GM19397 (cell line): ENCODE data around the gene PLB1.

Source experiments
- ATAC-seq: cut with Tn5 transposase; IDR thresholded peaks from one replicate; pipeline ENCODE4 v1.9.1; 2021; ENCODE audit warnings: mild to moderate bottlenecking, moderate library complexity; ENCODE audit not compliant: unreplicated experiment

The PLB1 gene

GRCh38 chr2:28496781-28497180, 921 bp downstream of the PLB1 start:
- ATAC-seq, result no peak

- ATAC-seq, result no peak
Measured at GRCh38 chr2:28497206-28497605, 1.3 kb downstream of the PLB1 start.

GRCh38 chr2:28499282-28499681, 3.4 kb downstream of the PLB1 start:
- no peak for ATAC-seq

- no peak for ATAC-seq
Measured at GRCh38 chr2:28505361-28505760, 9.5 kb downstream of the PLB1 start.

GRCh38 chr2:28506112-28506910, 10.5 kb downstream of the PLB1 start:
- no peak for ATAC-seq

- no peak for ATAC-seq
Measured at GRCh38 chr2:28507796-28508764, 12.2 kb downstream of the PLB1 start.

- ATAC-seq, result no peak
Measured at GRCh38 chr2:28509361-28509760, 13.5 kb downstream of the PLB1 start.

GRCh38 chr2:28510184-28510583, 14.3 kb downstream of the PLB1 start:
- no peak for ATAC-seq

- no peak for ATAC-seq
Measured at GRCh38 chr2:28511871-28512606, 16.2 kb downstream of the PLB1 start.

- no peak for ATAC-seq
Measured at GRCh38 chr2:28512607-28512965, 16.7 kb downstream of the PLB1 start.

- ATAC-seq, result no peak
Measured at GRCh38 chr2:28513097-28513496, 17.2 kb downstream of the PLB1 start.

GRCh38 chr2:28515176-28515751, 19.4 kb downstream of the PLB1 start:
- ATAC-seq, result no peak

GRCh38 chr2:28516430-28516829, 20.6 kb downstream of the PLB1 start:
- no peak for ATAC-seq

GRCh38 chr2:28516950-28517349, 21.1 kb downstream of the PLB1 start:
- no peak for ATAC-seq

GRCh38 chr2:28521663-28522062, 25.8 kb downstream of the PLB1 start:
- ATAC-seq, result no peak

- ATAC-seq, result no peak
Measured at GRCh38 chr2:28522481-28522880, 26.6 kb downstream of the PLB1 start.

- no peak for ATAC-seq
Measured at GRCh38 chr2:28523902-28524301, 28.0 kb downstream of the PLB1 start.

- no peak for ATAC-seq
Measured at GRCh38 chr2:28525481-28525880, 29.6 kb downstream of the PLB1 start.

GRCh38 chr2:28526527-28527132, 30.8 kb downstream of the PLB1 start:
- no peak for ATAC-seq

- ATAC-seq, result no peak
Measured at GRCh38 chr2:28527196-28527595, 31.3 kb downstream of the PLB1 start.
